Cardiac fibroblast (primary cell): ENCODE data around the gene CMYA5.
A peak's percentile ranks its signal among the peaks of the same experiment; 100 is the strongest.
"Not testable (repeated sequence)": the region's sequence is repeated elsewhere in the genome, so short reads cannot be mapped to it uniquely, and the experiment has no call there.

Experiments
- DNase-seq, 2 donors: peaks; one replicate each; pipeline versions ENCODE4 v3.0.0 to v3.0.0-alpha.2; 2010; ENCODE audit warnings: low read depth in 2 of 2
- H3K4me3 ChIP-seq, 2 donors: replicated peaks in 1 of 2; 1 replicate in 1 of 2; 2 replicates in 1 of 2; pipeline ENCODE4 v1.5.1; 2011; ENCODE audit warnings: low read depth in 2 of 2, low read length in 2 of 2, mild to moderate bottlenecking in 2 of 2, moderate library complexity in 1 of 2
- TF ChIP-seq, protein P1 (sequence below): IDR thresholded peaks from one replicate; pipeline ENCODE4 v1.5.1; 2011; ENCODE audit warnings: low read depth, mild to moderate bottlenecking, low read length, inconsistent platforms

The CMYA5 gene

DNA sequence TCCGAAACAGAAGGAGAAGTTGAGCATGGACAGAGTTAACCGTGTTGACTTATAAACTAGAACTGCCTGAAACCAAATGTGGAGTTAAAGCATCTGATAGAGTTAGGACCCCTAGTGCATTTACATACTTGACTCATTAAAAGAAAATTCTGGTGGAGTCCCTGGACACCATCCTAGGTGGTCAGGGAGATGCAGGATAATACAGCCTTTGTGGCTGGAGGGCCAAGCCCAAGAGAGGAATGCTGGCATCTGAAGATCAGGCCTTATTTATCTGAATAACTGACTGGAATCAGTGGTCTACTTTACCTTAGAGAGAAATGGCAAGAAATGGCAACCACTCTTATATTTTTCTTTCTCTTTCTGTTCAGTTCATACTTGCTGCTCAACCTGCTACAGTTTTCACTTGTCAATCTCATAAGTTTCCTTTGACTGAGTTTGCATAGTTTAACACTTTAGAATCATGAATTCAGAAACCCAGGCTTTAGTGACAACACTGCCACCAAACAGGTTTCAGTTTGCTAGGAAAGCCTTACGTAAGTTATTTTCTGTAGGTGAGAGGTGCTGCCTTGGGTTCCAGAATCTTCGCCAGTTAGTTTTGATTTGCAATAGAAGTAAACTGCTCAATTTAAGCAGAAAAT, 10.2 kb downstream of the CMYA5 start:
- DNase-seq: no peak
- TF ChIP-seq, protein P1, sequence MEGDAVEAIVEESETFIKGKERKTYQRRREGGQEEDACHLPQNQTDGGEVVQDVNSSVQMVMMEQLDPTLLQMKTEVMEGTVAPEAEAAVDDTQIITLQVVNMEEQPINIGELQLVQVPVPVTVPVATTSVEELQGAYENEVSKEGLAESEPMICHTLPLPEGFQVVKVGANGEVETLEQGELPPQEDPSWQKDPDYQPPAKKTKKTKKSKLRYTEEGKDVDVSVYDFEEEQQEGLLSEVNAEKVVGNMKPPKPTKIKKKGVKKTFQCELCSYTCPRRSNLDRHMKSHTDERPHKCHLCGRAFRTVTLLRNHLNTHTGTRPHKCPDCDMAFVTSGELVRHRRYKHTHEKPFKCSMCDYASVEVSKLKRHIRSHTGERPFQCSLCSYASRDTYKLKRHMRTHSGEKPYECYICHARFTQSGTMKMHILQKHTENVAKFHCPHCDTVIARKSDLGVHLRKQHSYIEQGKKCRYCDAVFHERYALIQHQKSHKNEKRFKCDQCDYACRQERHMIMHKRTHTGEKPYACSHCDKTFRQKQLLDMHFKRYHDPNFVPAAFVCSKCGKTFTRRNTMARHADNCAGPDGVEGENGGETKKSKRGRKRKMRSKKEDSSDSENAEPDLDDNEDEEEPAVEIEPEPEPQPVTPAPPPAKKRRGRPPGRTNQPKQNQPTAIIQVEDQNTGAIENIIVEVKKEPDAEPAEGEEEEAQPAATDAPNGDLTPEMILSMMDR: no peak
- no peak overlapping the region for H3K4me3 ChIP-seq

DNA sequence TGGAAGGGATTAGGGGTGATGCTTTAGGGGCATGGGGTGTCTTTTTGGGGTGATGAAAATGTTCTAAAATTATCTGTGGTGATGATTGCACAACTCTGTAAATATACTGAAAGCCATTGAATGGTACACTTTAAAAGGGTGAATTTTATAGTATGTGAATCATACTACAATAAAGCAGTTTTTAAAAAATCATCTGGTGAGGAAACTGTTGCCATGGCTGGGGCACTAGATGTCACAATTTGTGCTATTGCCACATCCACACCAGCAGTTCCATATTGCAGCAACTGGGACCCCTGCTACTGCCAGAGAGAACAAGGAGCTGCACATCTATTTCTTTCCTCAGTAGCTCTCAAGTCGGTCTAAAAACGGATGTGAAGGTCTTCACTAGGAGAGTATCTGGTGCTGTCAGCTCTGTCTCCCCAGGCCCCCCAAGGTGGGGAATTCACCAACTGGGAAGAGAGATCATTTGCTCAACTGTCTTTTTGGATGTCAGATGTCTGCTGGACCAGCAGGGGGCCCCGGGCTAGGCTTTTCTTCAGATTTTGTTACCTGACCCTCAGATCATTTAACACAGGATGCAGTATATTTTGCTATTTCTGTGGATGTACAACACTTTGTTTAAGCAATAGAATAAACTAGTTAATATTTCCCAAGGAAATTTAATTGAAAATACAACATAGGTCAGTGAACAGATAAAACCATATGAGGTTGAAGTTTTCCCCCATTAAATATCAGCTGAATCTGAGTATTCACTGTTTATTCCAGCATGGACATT, 13.2 kb downstream of the CMYA5 start:
- TF ChIP-seq, protein P1: peak; percentile 55
- DNase-seq: peak; percentile 46 to 48
- H3K4me3 ChIP-seq: no peak overlapping the region

DNA sequence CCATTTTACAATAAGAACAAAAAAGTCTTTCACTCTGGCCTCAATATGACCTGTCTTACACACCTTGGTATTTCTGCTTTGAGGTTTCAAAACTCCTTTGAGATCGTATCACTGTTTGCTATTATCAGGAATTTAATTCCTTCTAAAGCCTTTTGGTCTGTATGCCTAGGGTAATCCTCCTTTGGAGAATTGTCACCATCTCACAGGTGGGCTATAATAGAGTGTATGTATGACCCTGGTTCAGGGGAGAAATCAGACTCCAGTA, 13.7 kb downstream of the CMYA5 start:
- H3K4me3 ChIP-seq: no peak overlapping the region
- TF ChIP-seq, protein P1: no peak
- DNase-seq: no peak

DNA sequence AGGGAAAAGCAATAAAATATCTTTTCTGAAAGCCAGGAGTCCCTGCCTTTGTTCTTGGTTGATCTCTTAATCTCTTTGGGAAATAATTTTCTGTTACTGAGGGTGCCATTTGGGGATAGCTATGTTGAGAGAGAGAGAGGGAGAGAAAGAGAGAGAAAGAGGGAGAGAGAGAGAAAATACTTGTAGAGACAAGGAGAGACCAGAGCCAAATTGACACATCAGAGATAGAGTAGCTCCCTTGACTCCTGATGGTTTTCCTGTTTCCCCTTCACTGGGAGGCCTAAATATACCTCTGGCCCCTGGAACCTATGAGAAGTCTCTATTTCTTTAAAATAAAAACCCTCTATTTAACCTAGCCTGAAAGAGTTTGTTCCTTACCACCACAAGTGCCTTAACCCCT, 14.9 kb downstream of the CMYA5 start:
- H3K4me3 ChIP-seq: no peak overlapping the region
- TF ChIP-seq, protein P1: no peak
- no peak for DNase-seq

DNA sequence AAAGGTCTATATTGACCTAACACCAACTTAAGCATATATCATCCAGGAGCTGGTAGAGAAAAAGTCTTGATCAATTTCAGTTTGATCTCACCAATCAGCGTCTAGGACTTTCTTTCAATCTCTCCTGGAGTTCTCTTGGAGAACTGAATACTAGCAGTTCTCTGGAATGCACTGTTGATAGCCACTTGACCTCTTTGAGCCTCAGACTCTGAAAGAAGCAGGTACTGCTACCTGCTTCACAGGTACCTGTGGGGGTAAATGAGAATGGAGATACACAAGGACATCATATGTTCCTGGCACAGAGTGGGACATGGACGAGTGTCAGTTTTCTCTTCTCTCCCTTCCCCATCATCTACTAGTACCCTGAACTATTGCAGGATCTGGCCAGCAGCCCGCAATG, 16.0 kb downstream of the CMYA5 start:
- no peak overlapping the region for H3K4me3 ChIP-seq
- TF ChIP-seq, protein P1: no peak
- DNase-seq: no peak

DNA sequence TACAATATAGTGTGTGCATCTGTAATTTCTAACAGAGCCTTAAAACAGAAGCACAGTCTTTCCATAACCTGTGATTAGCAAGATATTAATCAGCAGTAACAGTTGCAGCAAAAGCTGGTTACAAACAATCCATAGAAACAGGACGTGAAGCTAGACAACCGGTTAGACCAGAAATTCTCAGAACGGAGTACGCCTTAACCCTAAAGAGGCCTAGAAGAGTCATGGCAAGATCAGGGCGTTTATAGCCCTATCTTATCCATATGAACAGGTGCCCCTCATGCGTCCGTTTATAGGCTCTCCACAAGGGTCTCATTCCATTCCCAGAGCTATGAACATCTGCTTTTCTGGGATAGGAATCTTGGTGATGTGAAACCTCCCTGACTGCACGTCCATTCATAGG, 16.7 kb downstream of the CMYA5 start:
- DNase-seq, H3K4me3 ChIP-seq: not testable (repeated sequence)

DNA sequence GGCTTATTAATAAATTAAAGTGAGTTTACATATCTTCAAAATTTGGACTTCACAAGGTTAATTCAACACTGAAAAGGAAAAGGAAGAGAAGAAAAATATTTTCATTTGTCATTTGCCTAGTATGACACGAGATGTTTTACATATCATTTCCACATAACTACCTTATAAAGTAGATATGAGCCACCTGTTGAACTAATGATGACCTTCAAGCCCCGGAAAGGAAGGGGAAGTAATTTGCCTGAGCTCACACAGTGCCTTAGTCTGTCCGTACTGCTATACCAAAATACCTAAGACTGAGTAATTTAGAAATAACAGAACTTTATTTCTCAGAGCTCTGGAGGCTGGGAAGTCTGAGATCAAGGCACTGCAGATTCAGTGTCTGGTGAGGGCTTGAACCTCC, 17.9 kb downstream of the CMYA5 start:
- no peak overlapping the region for H3K4me3 ChIP-seq
- TF ChIP-seq, protein P1: no peak
- DNase-seq: no peak
